H9 (cell line): ENCODE results near the gene MAP3K5. TPM values are rescaled to one million over a fixed set of nuclear protein-coding genes. Genes with fewer than 3 reads are reported as not detected.

Source experiments
- DNase-seq: peaks from one replicate; pipeline ENCODE4 v3.0.0-alpha.2; 2017
- H2AFZ ChIP-seq: one replicate; pipeline ENCODE4 v1.6.1; 2013; ENCODE audit warnings: mild to moderate bottlenecking, low read length, control low read depth, moderate library complexity
- H2AK5ac ChIP-seq: 2 replicates; pipeline ENCODE4 v1.6.1; 2013; ENCODE audit warnings: low read length, control low read depth, mixed read lengths; ENCODE audit not compliant: insufficient read length
- H2BK120ac ChIP-seq: one replicate; pipeline ENCODE4 v1.6.1; 2013; ENCODE audit warnings: low read depth, mild to moderate bottlenecking, low read length, control low read depth, inconsistent platforms; ENCODE audit not compliant: poor library complexity, severe bottlenecking
- H2BK12ac ChIP-seq: 2 replicates; pipeline ENCODE4 v1.6.1; 2013; ENCODE audit warnings: low read length, control low read depth, mixed read lengths, low read depth; ENCODE audit not compliant: insufficient read length
- H2BK15ac ChIP-seq: 2 replicates; pipeline ENCODE4 v1.6.1; 2013; ENCODE audit warnings: low read depth, low read length, control low read depth
- H2BK20ac ChIP-seq: one replicate; pipeline ENCODE4 v1.6.1; 2013; ENCODE audit warnings: low read depth, mild to moderate bottlenecking, low read length, control low read depth, inconsistent platforms; ENCODE audit not compliant: poor library complexity, severe bottlenecking
- H2BK5ac ChIP-seq: 2 replicates; pipeline ENCODE4 v1.6.1; 2013; ENCODE audit warnings: low read length, control low read depth, mixed read lengths; ENCODE audit not compliant: insufficient read length
- H3K14ac ChIP-seq: 2 replicates; pipeline ENCODE4 v1.6.1; 2013; ENCODE audit warnings: low read length, control low read depth; ENCODE audit not compliant: insufficient read depth
- H3K18ac ChIP-seq: 2 replicates; pipeline ENCODE4 v1.6.1; 2013; ENCODE audit warnings: low read depth, mild to moderate bottlenecking, mixed read lengths, low read length, control low read depth; ENCODE audit not compliant: insufficient read length
- H3K23ac ChIP-seq: 2 replicates; pipeline ENCODE4 v1.6.1; 2013; ENCODE audit warnings: low read length, control low read depth, mixed read lengths, low read depth; ENCODE audit not compliant: insufficient read length
- H3K23me2 ChIP-seq: 2 replicates; pipeline ENCODE4 v1.6.1; 2013; ENCODE audit warnings: low read depth, mild to moderate bottlenecking, mixed read lengths, low read length, control low read depth; ENCODE audit not compliant: insufficient read length, poor library complexity, severe bottlenecking
- H3K27ac ChIP-seq: 2 replicates; pipeline ENCODE4 v1.5.1; 2013; ENCODE audit warnings: low read length, control low read depth, mixed read lengths, low read depth; ENCODE audit not compliant: insufficient read length
- H3K27me3 ChIP-seq: 2 replicates; pipeline ENCODE4 v1.6.1; 2013; ENCODE audit warnings: low read length, control low read depth, inconsistent platforms; ENCODE audit not compliant: insufficient read depth
- H3K4ac ChIP-seq: 2 replicates; pipeline ENCODE4 v1.6.1; 2013; ENCODE audit warnings: low read depth, mild to moderate bottlenecking, control low read depth, inconsistent platforms, low read length, moderate library complexity
- H3K4me1 ChIP-seq: 2 replicates; pipeline ENCODE4 v1.6.1; 2013; ENCODE audit warnings: low read length, control low read depth, inconsistent platforms; ENCODE audit not compliant: insufficient read depth
- H3K4me2 ChIP-seq: 2 replicates; pipeline ENCODE4 v1.6.1; 2013; ENCODE audit warnings: low read length, control low read depth, mixed read lengths; ENCODE audit not compliant: insufficient read length, insufficient read depth
- H3K56ac ChIP-seq: 2 replicates; pipeline ENCODE4 v1.6.1; 2013; ENCODE audit warnings: low read depth, mild to moderate bottlenecking, mixed read lengths, low read length, control low read depth; ENCODE audit not compliant: insufficient read length
- H3K79me1 ChIP-seq: 2 replicates; pipeline ENCODE4 v1.6.1; 2013; ENCODE audit warnings: low read depth, mild to moderate bottlenecking, moderate library complexity, low read length, control low read depth, inconsistent platforms; ENCODE audit not compliant: insufficient read depth, poor library complexity, severe bottlenecking
- H3K79me2 ChIP-seq: 2 replicates; pipeline ENCODE4 v1.6.1; 2013; ENCODE audit warnings: low read length, control low read depth, inconsistent platforms; ENCODE audit not compliant: insufficient read depth
- H3K9ac ChIP-seq: 2 replicates; pipeline ENCODE4 v1.6.1; 2013; ENCODE audit warnings: low read length, control low read depth, mixed read lengths; ENCODE audit not compliant: insufficient read length; ENCODE audit errors: extremely low read depth
- H3K9me3 ChIP-seq: one replicate; pipeline ENCODE4 v1.6.1; 2013; ENCODE audit warnings: low read depth, low read length, inconsistent platforms; ENCODE audit not compliant: control insufficient read depth
- H3T11ph ChIP-seq: one replicate; pipeline ENCODE4 v1.6.1; 2013; ENCODE audit warnings: mild to moderate bottlenecking, low read length, control low read depth, inconsistent platforms
- H4K20me1 ChIP-seq: one replicate; pipeline ENCODE4 v1.6.1; 2013; ENCODE audit not compliant: control insufficient read depth, insufficient read length, insufficient read depth
- H4K5ac ChIP-seq: 2 replicates; pipeline ENCODE4 v1.6.1; 2013; ENCODE audit warnings: low read depth, mild to moderate bottlenecking, mixed read lengths, low read length, control low read depth; ENCODE audit not compliant: insufficient read length
- H4K8ac ChIP-seq: replicated peaks from 2 replicates; pipeline ENCODE4 v1.6.1; 2013; ENCODE audit warnings: low read length, control low read depth, mixed read lengths, low read depth; ENCODE audit not compliant: insufficient read length
- H4K91ac ChIP-seq: 2 replicates; pipeline ENCODE4 v1.6.1; 2013; ENCODE audit warnings: low read depth, mild to moderate bottlenecking, moderate library complexity, mixed read lengths, low read length, control low read depth; ENCODE audit not compliant: insufficient read length
- H3K27ac Mint-ChIP-seq, 3 experiments: 2 replicates in 2 of 3; 3 replicates in 1 of 3; pipeline ENCODE4 v1.8.0; 2020 to 2021; ENCODE audit warnings: mixed read lengths in 3 of 3, mild to moderate bottlenecking in 1 of 3, moderate library complexity in 1 of 3
- H3K27me3 Mint-ChIP-seq: 2 replicates; pipeline ENCODE4 v1.8.0; 2021; ENCODE audit warnings: low read depth, mild to moderate bottlenecking, moderate library complexity, mixed read lengths
- H3K36me3 Mint-ChIP-seq, 3 experiments: 2 replicates in 2 of 3; 3 replicates in 1 of 3; pipeline ENCODE4 v1.8.0; 2020 to 2021; ENCODE audit warnings: low read depth in 3 of 3, mixed read lengths in 3 of 3; ENCODE audit not compliant: insufficient read depth in 1 of 3
- H3K4me1 Mint-ChIP-seq, 2 experiments: 2 replicates each; pipeline ENCODE4 v1.8.0; 2020; ENCODE audit warnings: mixed read lengths in 2 of 2
- H3K4me3 Mint-ChIP-seq, 2 experiments: 2 replicates in 1 of 2; 3 replicates in 1 of 2; pipeline ENCODE4 v1.8.0; 2020 to 2021; ENCODE audit warnings: mild to moderate bottlenecking in 2 of 2, mixed read lengths in 2 of 2, moderate library complexity in 1 of 2
- H3K9me3 Mint-ChIP-seq, 2 experiments: 2 replicates in 1 of 2; 3 replicates in 1 of 2; pipeline ENCODE4 v1.8.0; 2020; ENCODE audit warnings: mild to moderate bottlenecking in 2 of 2, mixed read lengths in 2 of 2, moderate library complexity in 1 of 2
- WGBS: extraction: QIAGEN DNeasy Blood & Tissue Kit; methylation state at CpG from one replicate; pipeline ENCODE4 v1.1.7; 2013; ENCODE audit warnings: missing lambda C conversion rate, low lambda C conversion rate, mixed read lengths; ENCODE audit not compliant: insufficient read length; ENCODE audit errors: extremely low coverage; 5-methylcytosine and 5-hydroxymethylcytosine counted together
- total RNA-seq: library from RNA; stranded (reverse); gene quantifications from 2 replicates; pipeline ENCODE4 v1.2.1, GENCODE V29; 2021
- TF ChIP-seq, protein P1 (sequence below): fragments of 200-600 bp; sonication (generic); conservative IDR thresholded peaks from 3 replicates; pipeline ENCODE4 v1.8.0; 2021; ENCODE audit warnings: antibody characterized with exemption, mild to moderate bottlenecking

MAP3K5 gene
- total RNA-seq, 1 experiment from 2014 or later: 1.6 TPM

DNA sequence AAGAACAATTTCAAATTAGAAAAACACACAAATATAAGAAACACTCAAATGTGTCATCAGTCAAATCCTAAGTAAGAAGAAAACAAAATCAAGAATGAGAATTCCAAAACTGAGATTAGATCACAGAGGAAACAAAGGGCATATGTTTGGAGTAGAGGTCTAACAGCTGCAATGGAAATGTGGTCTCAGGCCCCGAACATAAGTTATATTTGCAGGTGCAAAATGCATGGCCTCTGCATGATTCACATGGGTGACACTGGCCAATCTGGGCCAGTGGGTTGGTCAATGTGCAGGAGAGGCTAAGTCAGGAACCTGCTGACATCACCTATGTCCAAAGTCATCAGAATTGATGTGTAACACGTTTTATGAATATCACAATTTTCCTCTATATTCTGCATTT is 133.6 kb downstream of the MAP3K5 start:
- Histone ChIP-seq H2BK12ac (no peak overlapping the region), H3K4me1 (no peaks in the 10 kb centered on the region), H4K8ac (no peak overlapping the region), H3K18ac (no peak overlapping the region), H2BK120ac (no peak overlapping the region), H3K14ac (no peak overlapping the region), H3K9ac (no peak overlapping the region), H3K79me2 (no peaks in the 10 kb centered on the region), H3K79me1 (no peaks in the 10 kb centered on the region), H3K23me2 (no peaks in the 10 kb centered on the region), H3K4ac (no peak overlapping the region), H3K23ac (no peak overlapping the region), H2BK20ac (no peak overlapping the region), H3K56ac (no peak overlapping the region), H2AK5ac (no peak overlapping the region), H3K9me3 (no peaks in the 10 kb centered on the region), H2BK5ac (no peak overlapping the region), H4K5ac (no peak overlapping the region), H4K91ac (no peak overlapping the region), H3T11ph (no peak overlapping the region), H3K27ac (no peak overlapping the region), H2BK15ac (no peak overlapping the region), H3K27me3 (no peaks in the 10 kb centered on the region), H2AFZ (no peak overlapping the region), H4K20me1 (no peaks in the 10 kb centered on the region), H3K4me2 (no peak overlapping the region)
- Mint-ChIP-seq H3K36me3 (no peaks in the 10 kb centered on the region), H3K27ac (no peak overlapping the region), H3K4me3 (no peak overlapping the region), H3K27me3 (no peaks in the 10 kb centered on the region), H3K9me3 (no peaks in the 10 kb centered on the region), H3K4me1 (no peaks in the 10 kb centered on the region)
- no CpG with 5 or more reads among the region's 2 CpGs for WGBS
- TF ChIP-seq, protein P1, sequence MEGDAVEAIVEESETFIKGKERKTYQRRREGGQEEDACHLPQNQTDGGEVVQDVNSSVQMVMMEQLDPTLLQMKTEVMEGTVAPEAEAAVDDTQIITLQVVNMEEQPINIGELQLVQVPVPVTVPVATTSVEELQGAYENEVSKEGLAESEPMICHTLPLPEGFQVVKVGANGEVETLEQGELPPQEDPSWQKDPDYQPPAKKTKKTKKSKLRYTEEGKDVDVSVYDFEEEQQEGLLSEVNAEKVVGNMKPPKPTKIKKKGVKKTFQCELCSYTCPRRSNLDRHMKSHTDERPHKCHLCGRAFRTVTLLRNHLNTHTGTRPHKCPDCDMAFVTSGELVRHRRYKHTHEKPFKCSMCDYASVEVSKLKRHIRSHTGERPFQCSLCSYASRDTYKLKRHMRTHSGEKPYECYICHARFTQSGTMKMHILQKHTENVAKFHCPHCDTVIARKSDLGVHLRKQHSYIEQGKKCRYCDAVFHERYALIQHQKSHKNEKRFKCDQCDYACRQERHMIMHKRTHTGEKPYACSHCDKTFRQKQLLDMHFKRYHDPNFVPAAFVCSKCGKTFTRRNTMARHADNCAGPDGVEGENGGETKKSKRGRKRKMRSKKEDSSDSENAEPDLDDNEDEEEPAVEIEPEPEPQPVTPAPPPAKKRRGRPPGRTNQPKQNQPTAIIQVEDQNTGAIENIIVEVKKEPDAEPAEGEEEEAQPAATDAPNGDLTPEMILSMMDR: no peak
- DNase-seq: no peak
